Peyer's patch (tissue), 4 donors: ENCODE results near the gene ANKRD55. TPM values are rescaled to one million over a fixed set of nuclear protein-coding genes. Genes with fewer than 3 reads are reported as not detected.

Experiments used
- DNase-seq, 3 donors: peaks; one replicate each; pipeline ENCODE4 v3.0.0-alpha.2; 2017 to 2019
- H3K27ac ChIP-seq, 4 donors: fragments of 200-600 bp; sonication (generic); one replicate each; pipeline ENCODE4 v1.5.1; 2016 to 2019
- H3K27me3 ChIP-seq, 2 donors: fragments of 200-600 bp; sonication (generic); one replicate each; pipeline ENCODE4 v1.5.1; 2019
- H3K36me3 ChIP-seq, 3 donors: fragments of 200-600 bp; sonication (generic); one replicate each; pipeline ENCODE4 v1.5.1; 2016 to 2019
- H3K4me1 ChIP-seq, 4 donors: fragments of 200-600 bp; sonication (generic); one replicate each; pipeline ENCODE4 v1.5.1; 2016 to 2019
- H3K4me3 ChIP-seq, 4 donors: fragments of 200-600 bp; sonication (generic); 1 replicate in 3 of 4; 2 replicates in 1 of 4; pipeline ENCODE4 v1.5.1; 2016 to 2019; ENCODE audit warnings: mild to moderate bottlenecking in 1 of 4
- H3K9me3 ChIP-seq, 4 donors: fragments of 200-600 bp; sonication (generic); one replicate each; pipeline ENCODE4 v1.5.1; 2016 to 2019; ENCODE audit warnings: mild to moderate bottlenecking in 1 of 4
- POLR2A ChIP-seq, 2 donors: fragments of 450-650 bp; IDR thresholded peaks; one replicate each; pipeline ENCODE4 v1.5.1; 2017; ENCODE audit warnings: antibody characterized with exemption in 2 of 2, mild to moderate bottlenecking in 2 of 2, moderate library complexity in 2 of 2
- total RNA-seq, 4 donors: library from RNA; depleted of rRNA; stranded (reverse); fragments of >200 nt; gene quantifications; one replicate each; pipeline ENCODE4 v1.1.0, GENCODE V29; 2016
- TF ChIP-seq, protein P1 (sequence below), 6 experiments: fragments of 450-650 bp in 4 of 6; fragments of 200-600 bp in 2 of 6; sonication (generic) in 1 of 6; IDR thresholded peaks; one replicate each; pipeline ENCODE4 v1.5.1; 2017 to 2019; ENCODE audit warnings: antibody characterized with exemption in 6 of 6, mild to moderate bottlenecking in 3 of 6, moderate library complexity in 1 of 6

ANKRD55 gene
- total RNA-seq, 4 donors from 2014 or later = 0.80 to 8.3 TPM; not detected in 2

DNA sequence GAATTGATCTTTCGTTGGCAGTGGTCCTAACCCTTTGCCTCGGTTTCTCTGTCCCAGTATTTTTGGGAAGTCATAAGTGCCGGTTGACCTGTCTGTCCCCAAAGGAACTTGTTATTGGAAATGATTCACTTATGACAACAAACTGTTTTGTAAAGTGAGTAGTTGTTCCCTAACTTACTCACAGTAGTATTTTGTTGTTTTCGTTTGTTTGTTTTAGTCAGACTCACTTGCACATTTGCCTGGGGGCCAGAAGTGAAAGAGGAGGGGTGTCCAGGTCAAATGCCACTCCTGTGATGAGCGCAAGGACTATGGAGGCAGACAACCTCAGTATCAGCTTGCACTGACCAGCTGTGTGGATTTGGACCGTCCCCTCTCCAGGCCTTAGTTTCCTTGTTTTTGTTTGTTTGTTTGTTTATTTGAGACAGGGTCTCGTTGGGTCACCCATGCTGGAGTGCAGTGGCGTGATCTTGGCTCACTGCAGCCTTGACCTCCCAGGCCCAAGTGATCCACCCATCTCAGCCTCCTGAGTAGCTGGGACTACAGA is 47.3 kb downstream of the ANKRD55 start:
- Histone ChIP-seq H3K36me3 (no peaks in the 10 kb centered on the region), H3K27me3 (no peaks in the 10 kb centered on the region), H3K27ac (no peak overlapping the region), H3K9me3 (no peaks in the 10 kb centered on the region), H3K4me1 (no peaks in the 10 kb centered on the region), H3K4me3 (no peak overlapping the region)
- no peak for DNase-seq
- TF ChIP-seq, protein P1, sequence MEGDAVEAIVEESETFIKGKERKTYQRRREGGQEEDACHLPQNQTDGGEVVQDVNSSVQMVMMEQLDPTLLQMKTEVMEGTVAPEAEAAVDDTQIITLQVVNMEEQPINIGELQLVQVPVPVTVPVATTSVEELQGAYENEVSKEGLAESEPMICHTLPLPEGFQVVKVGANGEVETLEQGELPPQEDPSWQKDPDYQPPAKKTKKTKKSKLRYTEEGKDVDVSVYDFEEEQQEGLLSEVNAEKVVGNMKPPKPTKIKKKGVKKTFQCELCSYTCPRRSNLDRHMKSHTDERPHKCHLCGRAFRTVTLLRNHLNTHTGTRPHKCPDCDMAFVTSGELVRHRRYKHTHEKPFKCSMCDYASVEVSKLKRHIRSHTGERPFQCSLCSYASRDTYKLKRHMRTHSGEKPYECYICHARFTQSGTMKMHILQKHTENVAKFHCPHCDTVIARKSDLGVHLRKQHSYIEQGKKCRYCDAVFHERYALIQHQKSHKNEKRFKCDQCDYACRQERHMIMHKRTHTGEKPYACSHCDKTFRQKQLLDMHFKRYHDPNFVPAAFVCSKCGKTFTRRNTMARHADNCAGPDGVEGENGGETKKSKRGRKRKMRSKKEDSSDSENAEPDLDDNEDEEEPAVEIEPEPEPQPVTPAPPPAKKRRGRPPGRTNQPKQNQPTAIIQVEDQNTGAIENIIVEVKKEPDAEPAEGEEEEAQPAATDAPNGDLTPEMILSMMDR (IDR thresholded peaks at IDR 0.05) = no peak
- no peak for TF ChIP-seq POLR2A (IDR thresholded peaks at IDR 0.05)

DNA sequence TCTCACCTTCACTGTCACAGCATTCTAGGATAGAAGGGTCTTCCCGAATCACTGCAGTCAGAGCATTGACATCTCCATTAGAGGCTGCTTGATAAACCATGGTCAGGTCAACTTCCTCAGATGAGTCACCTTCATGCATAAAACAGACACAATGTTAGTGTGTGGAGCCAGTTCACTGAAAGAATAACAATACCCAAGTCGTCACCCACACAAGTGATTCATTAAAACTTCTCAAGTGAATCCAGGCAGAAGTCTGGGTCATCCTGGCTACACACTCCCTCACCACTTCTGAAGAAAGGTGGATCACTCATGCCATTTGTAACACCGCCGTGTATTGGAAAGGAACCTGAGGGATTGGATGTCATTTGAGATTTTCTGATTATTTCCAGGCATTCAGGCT is 49.6 kb downstream of the ANKRD55 start:
- no peak for DNase-seq
- no peak overlapping the region for H3K4me3 ChIP-seq
- H3K9me3 ChIP-seq = no peaks in the 10 kb centered on the region
- no peak overlapping the region for H3K27ac ChIP-seq
- H3K27me3 ChIP-seq = no peaks in the 10 kb centered on the region
- H3K4me1 ChIP-seq = no peaks in the 10 kb centered on the region
- H3K36me3 ChIP-seq = no peaks in the 10 kb centered on the region
- no peak for TF ChIP-seq POLR2A (IDR thresholded peaks at IDR 0.05)
- TF ChIP-seq, protein P1 (IDR thresholded peaks at IDR 0.05) = no peak

DNA sequence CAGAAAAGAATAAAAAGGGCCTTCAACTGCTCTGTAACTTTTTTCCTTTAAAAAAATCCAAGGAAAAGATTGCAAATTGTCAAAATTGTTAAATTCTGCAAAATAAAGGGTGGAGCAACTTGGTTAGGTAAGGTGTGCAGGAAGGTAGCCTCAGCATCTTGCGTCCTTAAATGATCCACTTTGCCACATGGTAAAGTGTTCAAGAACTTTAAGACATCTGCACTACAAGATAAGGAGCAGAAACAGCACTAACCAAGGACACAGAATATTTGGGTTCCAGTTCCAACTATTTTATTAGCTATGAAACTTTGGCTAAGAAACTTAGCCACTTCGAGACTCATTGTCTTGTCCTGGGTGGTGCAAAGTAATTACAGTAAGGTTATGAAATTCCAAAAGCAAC is 53.7 kb downstream of the ANKRD55 start:
- H3K4me3 ChIP-seq = no peak overlapping the region
- H3K36me3 ChIP-seq = no peaks in the 10 kb centered on the region
- no peak for DNase-seq
- no peak overlapping the region for H3K27ac ChIP-seq
- no peaks in the 10 kb centered on the region for H3K27me3 ChIP-seq
- no peaks in the 10 kb centered on the region for H3K9me3 ChIP-seq
- TF ChIP-seq POLR2A (IDR thresholded peaks at IDR 0.05) = no peak
- TF ChIP-seq, protein P1 (IDR thresholded peaks at IDR 0.05) = no peak
- no peaks in the 10 kb centered on the region for H3K4me1 ChIP-seq

DNA sequence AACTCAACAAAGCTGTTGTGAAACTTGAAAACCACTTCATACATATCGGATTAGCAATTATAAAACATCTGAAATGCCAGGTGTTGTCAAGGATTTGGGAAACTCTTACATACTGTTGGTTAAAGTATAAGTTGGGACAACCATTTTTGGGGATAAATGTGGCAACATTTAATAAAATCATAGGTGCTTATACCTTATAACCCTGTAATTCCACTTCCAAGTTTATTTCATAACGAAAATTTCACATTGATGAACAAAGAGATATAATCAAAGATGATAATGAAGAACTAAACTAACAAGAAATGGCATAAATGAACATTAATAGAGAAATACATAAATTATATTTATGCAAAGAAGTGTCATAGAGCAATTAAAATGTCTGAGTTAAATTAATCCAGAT is 54.3 kb downstream of the ANKRD55 start:
- H3K36me3 ChIP-seq = no peaks in the 10 kb centered on the region
- H3K4me1 ChIP-seq = no peaks in the 10 kb centered on the region
- H3K27ac ChIP-seq = no peak overlapping the region
- DNase-seq = no peak
- H3K27me3 ChIP-seq = no peaks in the 10 kb centered on the region
- H3K9me3 ChIP-seq = no peaks in the 10 kb centered on the region
- H3K4me3 ChIP-seq = no peak overlapping the region
- no peak for TF ChIP-seq POLR2A (IDR thresholded peaks at IDR 0.05)
- TF ChIP-seq, protein P1 (IDR thresholded peaks at IDR 0.05) = no peak

DNA sequence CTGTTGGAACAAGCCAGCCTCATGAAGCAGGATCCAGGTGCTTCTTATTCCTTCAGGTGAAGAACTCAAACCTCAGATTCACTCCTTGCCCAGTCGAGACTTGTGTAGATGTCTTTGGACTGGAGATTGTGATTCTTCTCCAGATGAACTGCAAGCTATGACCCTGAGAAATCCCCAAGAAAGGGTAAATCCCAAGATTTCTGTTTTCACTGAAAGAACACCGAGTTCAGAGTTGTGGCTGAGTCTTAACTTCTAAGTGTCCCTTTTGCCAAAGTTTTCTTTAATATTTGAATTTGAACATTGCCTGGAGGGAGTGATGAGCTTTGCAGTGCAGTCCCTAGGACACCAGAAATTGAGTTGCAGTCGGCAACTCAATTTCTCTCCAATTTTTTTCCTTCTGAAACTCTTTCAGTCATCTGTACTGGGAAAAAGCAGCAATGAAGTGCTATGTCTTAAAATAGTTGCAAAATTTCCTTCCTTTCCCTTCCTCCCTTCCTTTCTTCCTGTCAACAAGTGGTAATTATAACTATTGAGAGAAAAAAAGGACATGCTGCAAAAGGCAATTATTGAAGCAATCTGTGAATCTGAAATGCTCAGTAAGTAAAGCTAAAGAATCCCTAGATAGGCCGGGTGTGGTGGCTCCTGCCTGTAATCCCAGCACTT is 56.1 kb downstream of the ANKRD55 start:
- Histone ChIP-seq H3K4me1 (no peaks in the 10 kb centered on the region), H3K4me3 (no peak overlapping the region), H3K9me3 (no peaks in the 10 kb centered on the region), H3K27me3 (no peaks in the 10 kb centered on the region), H3K27ac (peak overlapping the region in 3 of 4 donors; percentile 5 to 37 (median 34)), H3K36me3 (no peaks in the 10 kb centered on the region)
- TF ChIP-seq, protein P1 (IDR thresholded peaks at IDR 0.05) = no peak
- TF ChIP-seq POLR2A (IDR thresholded peaks at IDR 0.05) = no peak
- no peak for DNase-seq
